GOT3 (cell line): Measurements from ENCODE around the gene NAALAD2.
"Not testable (repeated sequence)": the region's sequence is repeated elsewhere in the genome, so short reads cannot be mapped to it uniquely, and the experiment has no call there.

Experiments used
- DNase-seq: peaks from one replicate; lab custom pipeline; 2025; ENCODE audit warnings: mixed read lengths; lab: John Stamatoyannopoulos, UW

The NAALAD2 gene

DNA sequence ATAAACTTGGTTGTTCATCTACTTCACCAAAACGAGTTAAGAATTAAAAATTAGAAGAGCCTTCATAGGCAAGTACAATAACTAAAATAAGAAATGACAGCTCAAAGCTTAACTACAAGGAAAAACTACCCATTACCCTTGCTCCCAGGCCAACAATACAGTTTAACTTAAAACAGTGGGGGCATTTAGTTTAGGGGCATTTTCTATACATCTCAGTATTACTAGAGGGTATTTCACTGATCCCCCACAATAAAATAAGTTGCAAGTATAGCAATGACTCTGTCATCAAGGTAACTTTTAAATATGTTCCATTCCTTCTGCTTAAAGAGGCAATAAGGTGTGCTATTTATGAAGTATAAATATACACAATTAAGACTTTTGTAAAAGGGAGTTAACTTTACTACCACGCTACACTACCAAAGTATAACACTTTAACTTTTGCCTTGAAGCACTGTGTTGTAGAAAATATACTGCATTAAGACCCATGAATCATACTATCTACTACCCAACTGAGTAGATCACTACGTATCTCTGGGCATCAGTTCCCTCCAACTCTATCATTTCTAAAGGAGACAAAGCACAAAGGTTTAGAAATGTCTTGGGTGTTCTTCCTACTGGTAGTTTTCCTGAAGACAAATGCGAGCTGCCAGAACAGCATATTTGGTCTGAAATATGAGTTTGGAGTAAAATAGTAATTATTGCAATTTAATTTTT is 58.6 kb downstream of the NAALAD2 start:
- DNase-seq, result no peak

DNA sequence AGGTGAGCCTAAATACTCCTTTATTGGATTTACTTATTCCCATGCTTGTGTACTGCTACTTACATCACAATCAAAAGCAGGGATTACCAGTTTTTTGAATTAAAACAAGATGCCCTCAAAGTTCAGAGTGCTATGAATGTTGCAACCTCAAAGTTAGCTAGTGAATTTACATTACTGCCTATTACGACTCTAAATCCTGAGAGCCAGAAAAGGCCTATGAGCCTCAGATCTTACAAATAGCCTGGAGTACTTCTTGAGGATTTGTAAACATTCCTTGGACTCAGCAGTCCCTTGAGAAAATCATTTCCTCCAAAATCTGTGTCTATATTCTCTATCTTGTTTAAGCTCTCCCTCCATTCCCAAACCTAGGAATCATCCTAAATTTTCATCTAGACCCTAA is 62.9 kb downstream of the NAALAD2 start:
- DNase-seq, result no peak

DNA sequence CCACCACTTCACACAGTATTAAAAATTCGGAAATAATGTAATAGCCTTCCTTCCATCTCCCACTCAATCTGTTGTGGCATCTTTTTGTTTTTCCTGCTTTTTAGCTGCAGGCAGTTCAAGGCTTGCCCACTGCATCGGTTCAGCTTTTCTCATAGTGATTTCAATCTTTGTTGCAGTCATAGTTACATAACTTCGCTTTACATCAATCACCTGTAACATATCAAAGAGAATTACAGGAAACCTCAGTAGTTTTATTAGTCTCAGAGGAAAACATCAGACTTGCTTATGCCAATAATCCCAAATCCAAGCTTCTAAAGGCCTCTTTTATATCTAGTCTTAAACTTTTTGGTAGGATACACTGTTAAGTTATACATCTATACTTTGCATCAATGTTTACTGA is 67.9 kb downstream of the NAALAD2 start:
- no peak for DNase-seq

DNA sequence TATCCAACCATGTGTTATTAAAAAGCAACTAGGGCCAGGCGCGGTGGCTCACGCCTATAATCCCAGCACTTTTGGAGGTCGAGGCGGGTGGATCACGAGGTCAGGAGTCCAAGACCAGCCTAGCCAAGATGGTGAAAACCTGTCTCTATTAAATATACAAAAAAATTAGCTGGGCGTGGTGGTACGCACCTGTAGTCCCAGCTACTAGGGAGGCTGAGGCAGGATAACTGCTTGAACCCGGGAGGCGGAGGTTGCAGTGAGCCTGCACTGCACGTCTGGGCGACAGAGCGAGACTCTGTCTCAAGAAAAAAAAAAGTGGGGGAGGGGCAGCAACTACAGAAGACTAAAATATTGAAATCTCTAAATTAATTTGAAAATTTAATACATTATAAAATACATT is 69.9 kb downstream of the NAALAD2 start:
- no peak for DNase-seq

DNA sequence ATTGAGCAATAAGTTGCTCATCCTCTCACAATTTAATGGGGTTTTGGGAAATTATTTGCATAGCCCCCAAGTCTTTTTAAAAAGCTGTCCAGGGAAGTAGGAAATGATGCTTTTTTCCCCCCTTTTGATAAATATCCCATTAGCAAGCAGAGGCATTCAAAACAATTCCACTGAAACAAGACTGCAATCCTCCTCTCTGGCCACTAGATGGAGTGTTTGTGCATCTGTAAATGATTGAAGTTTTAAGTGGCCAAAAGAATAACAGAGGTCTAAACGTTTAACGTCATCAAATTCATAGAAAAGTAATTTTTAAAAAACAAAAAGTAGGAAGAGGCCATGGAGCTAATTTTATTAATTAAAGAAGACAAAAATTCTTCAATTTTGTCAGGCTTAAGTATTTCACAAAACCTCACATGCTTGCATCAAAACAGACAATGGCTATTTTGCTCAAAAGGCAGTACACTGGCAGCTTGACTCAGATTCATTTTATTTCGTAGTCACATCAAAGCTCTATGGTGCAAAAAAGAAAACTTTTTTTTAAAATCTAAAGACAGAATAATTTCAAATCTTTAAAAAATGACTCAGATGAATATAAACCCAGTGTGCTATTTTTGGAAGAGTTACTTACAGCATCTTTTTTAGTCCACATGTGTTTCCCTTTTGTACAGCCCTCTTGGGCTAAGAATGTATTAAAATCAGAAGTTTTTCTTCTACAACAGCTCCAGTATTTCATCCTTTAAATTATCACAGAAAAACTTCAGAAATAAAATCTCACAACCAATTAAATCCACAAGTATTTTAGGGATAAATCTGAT is 70.6 kb downstream of the NAALAD2 start:
- no peak for DNase-seq

DNA sequence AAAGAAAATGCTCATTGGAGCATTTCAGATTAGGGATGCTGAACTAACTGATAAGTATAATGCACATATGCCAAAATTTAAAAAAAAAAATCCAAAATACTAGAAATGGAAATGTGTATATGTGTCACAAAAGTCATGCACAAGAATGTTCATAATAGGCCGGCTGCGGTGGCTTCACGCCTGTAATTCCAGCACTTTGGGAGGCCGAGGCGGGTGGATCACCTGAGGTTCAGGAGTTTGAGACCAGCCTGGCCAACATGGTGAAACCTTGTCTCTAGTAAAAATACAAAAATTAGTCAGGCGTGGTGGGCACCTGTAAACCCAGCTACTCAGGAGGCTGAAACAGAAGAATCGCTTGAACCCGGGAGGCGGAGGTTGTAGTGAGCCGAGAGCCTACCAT is 73.5 kb downstream of the NAALAD2 start:
- DNase-seq, result not testable (repeated sequence)

DNA sequence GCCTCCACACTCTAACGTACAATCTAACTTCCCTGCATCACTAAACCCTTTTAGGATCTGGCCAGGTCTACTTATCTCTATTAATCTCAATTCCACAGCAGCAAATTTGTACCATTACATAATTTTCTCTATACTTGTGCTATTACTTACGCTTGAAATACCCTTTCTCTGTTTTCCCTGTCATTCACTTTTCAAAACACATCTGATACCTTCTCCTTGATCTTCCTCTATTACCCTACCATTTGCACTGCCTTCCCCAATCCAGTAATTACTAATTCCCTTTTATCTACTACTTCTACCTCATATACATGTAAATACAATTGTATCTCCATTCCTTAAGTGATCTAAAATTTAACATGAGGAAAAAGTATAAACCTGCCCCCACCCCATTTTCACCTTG is 74.4 kb downstream of the NAALAD2 start:
- DNase-seq, result no peak

DNA sequence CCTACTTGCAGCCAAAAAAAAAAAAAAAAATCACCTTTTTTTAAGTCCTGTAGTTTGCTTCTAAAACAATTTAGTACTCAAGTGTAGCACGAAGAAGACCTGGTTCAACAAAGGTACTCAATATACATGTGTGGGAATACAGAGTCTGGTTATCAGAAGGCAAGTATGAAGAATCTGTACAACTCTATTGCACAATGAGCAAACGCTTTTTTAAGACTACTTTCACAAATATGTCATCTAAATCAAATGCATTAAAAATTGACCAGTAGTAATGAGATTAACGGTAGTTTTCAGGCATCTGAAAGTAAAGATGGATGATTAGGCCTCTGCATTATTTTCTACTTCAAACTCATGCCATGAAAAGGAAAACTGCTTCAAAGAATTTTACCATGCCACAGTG is 78.9 kb downstream of the NAALAD2 start:
- no peak for DNase-seq

DNA sequence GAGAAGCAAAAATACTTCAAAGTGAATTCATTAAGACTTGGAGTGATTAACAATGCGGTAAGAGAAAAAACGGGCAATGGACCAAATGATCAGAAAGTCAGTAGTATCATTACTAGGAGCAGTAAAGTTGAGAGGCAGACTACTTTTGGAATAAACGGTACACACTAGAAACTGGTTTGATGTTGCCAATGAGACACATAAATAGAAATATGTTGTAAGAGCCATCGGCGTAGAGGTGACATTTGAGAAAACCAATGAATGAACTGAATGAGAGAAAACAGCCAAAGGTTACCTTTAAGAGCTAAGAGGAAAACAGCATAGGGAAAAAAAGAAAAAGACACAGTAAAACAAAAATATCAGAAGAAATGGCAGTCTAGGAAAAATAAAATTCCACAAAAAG is 82.1 kb downstream of the NAALAD2 start:
- no peak for DNase-seq

DNA sequence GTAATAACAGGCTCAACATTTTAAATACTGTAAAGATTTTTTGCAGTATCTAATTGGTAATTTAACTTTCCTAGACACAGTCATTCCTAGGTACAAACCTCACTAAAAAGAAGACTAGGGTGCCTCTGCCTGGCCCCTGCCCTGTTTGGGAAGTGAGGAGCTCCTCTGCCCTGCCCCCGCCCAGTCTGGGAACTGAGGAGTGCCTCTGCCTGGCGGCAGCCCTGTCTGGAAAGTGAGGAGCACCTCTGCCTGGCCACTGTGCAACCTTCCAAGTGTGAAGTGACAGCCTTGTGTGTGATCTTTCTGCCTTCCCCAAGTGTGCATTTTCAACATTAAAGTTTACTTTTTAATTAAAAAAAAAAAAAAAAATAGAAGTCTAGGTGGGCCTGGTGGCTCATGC is 84.1 kb downstream of the NAALAD2 start:
- DNase-seq, result no peak

DNA sequence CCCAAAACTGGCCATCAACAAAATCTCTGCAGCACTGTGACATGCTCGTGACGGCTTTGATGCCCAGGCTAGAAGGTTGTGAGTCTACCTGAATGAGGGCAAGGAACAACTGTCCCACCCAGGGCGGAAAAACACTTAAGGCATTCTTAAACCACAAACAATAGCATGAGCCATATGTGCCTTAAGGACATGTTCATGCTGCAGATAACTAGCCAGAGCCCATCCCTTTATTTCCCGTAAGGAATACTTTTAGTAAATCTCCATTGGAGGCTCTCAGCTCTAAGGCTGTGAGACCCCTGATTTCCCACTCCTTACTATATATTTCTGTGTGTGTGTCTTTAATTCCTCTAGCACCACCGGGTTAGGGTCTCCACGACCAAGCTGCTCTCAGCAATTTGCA is 85.0 kb downstream of the NAALAD2 start:
- no peak for DNase-seq

DNA sequence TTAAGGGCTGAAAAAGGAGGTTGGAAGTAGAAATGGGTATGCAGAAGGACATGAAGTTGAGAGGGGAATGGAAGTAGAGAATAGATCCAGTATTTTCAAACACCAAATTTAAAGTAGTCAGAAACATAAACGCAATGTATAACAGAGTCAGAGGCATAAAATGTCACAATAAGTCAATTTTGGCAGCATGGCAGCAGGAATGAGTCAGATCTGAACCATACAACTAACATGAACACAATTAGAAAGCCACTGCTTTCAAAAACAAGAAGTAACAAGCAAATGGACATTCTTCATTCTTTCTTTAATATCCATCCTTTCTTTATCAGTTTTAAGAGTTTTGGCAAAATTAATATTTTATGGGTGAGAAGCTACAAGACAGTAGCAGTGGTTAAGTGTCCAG is 85.9 kb downstream of the NAALAD2 start:
- no peak for DNase-seq

DNA sequence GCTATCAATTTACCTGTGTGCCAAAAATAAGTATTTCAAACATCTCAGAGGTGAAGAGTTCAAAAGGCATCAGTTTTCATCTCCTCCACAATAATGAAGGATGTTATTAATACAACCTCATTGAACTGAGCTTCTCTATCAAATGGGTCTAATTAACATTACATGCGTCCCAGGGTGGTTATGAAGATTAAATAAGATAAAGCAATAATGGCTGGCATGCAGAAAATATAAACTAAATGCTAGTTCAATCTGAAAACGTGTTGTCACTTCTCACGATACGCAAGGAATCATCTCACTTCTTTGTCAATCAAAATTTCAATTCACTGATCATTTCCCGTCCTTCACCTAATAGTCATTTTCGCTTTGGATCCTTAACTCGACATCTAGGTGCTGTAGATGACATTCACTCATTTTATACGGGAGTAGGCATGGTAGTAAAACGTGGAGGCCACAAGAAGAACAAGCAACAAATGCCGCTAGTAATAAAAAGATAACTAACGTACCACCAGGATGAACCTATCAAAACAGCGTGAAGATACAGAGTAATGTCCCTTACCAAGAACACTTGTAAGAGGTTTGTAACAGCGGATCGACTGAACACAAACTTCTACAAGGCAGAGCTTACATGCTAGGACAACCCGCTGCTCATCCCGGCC is 87.5 kb downstream of the NAALAD2 start:
- no peak for DNase-seq

DNA sequence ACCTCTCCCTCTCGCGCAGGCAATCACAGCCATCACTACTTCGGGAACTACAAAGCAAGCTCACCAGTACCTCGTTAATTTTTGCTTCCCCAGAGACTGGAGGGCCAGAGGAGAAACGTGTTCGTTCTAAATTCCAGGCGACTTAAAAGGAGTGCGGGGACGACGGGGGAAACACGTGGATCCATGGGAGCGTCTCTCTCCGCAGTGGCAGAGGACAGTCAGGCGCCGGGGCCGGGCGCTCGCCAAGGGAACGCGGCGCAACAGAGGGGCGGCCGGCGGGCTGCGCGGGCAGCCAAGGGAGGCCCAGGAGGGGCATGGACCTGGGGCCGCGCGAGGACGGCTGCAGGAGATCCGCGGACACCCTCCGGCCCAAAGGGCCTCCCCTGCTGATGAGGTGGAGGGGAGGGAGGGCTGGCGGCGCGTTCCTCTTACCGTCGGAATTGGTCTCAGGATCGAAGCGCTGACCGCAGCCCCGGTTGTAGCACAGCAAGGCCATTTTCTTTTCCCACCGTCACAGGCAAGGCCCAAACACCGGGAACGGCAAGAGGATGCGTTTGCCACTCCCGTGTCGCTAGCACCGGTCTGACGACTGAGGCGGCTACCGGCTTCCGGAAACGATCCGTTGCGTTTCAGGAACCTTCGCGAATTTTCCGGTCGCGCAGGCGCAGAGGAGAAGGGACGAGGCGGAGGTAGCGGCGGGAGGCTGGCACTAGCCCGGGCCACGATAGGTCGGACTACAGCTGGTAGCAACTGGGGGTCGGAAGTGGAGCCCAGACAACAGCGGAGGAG is 88.2 kb downstream of the NAALAD2 start, which contains the start of gene CHORDC1:
Gene CHORDC1 (minus strand): TSS at position 591 of the 789 bp plus-strand sequence. CDS start 95 bp downstream, at position 496.
- DNase-seq, result peak; percentile 60

DNA sequence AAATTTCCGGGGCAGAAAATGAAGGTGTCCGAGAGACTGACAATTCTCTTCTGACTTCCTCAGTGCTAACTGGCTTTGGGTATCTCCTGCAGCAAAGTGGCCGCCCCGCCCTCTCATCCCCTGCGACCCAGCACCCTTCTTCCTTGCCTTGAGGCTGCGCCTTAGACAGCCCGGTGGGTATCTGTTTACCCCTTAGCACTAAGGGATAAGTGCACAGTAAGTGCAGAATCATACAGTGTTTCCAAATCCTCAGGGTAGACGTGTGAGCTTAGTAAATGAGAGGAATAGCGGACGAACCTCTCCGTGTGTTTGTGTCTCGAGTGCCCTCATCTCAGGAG is 88.8 kb downstream of the NAALAD2 start:
- no peak for DNase-seq

DNA sequence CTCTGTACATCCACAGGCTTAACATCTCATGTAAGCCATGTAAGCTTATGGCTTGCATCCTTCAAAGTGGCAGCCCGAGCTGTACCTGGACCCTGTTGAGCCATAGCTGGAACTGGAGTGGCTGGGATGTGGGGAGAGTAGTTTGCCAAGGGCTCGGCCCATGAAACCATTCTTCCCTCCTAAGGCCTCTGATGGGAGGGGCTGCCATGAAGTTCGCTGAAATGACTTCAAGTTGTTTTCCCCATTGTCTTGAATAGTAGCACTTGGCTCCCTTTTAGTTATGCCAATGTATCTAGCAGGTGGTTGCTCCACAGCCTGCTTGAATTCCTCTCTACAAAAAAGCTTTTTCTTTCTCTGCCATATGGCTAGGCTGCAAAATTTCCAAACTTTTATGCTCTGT is 93.6 kb downstream of the NAALAD2 start:
- no peak for DNase-seq

DNA sequence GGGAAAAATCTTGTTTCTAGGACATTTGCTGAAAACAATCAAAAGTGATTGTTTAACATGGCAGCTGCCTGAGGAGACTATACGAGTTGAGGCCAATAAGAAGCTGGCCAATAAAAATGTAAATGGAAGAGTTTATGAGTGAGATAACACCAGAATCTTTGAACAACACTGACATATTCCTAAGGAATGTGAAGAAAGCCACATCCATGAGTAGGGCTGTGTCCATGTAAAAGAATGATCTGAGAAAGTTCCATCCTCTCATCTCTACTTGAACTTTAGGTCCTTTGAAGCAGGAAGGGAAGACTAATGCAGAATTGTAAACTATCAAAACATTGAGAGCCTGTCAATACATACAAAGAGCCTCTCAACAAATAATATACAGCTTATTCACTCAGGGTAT is 95.3 kb downstream of the NAALAD2 start:
- no peak for DNase-seq

DNA sequence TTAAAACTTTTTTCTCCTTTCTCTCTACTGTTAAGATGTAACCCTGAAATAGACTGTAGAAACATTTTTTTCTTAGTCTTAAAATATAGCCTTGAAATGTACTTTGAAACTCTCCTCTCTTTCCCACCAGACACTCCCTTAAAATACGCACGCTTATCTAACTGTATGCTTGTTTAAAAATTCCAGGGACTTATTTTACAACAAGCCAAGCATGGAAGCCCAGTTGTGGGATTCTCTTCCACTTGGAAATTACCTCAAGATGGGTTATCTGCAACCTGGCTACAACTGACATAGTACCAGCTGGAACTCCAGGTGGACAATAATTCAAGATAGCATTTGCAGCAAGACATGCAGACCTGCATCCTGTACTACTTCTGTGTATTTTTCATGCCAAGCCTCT is 100.5 kb downstream of the NAALAD2 start:
- no peak for DNase-seq

DNA sequence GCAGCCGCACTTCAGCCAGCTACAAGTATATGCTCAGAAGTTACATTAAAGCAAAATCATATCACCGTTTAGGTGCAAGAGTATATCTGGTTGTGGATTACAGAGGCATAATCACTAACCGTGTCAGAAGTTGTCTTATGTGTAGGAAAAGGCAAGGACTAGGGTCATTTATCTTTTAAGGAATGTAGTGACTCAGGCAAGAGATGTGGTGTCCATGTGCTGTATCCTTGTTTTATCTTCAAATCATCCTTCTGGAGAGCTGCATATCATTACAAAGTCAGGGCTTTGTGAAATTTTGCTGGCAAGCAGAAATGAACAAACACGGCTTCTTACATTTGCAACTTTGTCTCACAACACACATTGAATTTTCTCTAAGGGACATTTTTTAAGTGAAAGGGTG is 101.1 kb downstream of the NAALAD2 start:
- no peak for DNase-seq

DNA sequence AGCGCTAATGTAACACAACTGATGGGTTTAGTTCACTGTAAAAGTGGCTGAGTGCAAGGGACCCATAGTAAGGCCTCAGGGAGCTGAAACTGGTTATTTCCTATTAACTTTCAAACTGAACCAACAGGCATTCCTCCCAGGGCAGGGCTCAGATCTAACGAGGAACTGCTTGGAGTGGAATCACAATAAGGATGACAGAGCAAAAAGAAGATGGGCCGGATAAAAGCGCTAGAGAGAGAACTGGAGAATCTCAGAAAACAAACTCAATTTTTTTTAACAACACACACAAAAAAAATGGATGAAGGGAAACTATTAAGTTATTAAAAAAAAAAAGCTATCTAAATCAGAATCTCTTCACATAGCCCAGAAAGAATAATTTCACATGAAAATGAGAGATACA is 102.5 kb downstream of the NAALAD2 start:
- DNase-seq, result no peak

DNA sequence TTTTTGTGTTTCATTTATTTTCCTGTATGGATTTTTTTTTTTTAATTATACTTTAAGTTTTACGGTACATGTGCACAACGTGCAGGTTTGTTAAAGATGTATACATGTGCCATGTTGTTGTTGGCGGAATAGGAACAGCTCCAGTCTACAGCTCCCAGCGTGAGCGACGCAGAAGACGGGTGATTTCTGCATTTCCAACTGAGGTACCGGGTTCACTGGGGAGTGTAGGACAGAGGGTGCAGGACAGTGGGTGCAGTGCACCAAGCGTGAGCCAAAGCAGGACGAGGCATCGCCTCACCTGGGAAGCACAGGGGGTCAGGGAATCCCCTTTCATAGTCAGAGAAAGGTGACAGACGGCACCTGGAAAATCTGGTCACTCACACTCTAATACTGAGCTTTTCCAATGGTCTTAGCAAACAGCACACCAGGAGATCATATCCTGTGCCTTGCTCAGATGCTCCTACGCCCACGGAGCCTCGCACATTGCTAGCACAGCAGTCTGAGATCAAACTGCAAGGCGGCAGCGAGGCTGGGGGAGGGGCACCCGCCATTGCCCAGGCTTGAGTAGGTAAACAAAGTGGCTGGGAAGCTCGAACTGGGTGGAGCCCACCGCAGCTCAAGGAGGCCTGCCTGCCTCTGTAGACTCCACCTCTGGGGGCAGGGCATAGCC is 105.6 kb downstream of the NAALAD2 start:
- not testable (repeated sequence) for DNase-seq

DNA sequence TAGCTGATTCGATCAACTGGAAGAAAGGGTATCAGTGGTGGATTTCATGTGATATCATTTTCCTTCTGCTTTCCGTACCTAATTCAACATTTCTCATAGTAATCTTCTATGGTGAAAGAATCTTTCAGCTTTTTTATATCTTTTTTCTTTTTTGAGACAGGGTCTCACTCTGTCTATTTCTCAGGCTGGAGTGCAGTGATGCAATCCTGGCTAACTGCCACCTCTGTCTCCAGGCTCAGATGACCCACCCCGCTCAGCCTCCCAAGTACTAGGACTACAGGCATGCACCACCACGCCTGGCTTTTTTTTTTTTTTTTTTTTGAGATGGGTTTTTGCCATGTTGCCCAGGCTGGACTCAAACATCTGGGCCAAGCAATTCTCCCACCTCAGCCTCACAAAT is 107.0 kb downstream of the NAALAD2 start:
- DNase-seq, result no peak
